ENCODE data around the gene GPS1.

GPS1 gene

DNA sequence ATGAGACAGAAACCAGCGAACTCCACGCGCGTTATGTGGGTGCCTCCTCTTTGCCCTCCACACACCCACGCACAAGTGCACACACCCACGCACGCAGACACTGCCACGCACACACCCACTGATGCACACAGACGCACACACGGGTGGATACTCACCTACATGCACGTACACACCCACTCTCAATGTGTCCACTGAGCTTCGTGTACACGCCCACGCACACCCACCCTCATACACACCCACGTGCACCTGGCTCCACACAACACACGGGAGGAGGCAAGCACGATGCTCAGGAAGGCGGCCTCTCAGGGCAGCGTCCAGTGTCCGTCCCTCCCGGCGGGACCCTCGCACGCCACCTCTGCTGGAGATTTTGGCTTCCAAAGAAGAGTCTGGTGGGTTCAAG is 4.3 kb upstream of the GPS1 start:
- no peak for DNase-seq

DNA sequence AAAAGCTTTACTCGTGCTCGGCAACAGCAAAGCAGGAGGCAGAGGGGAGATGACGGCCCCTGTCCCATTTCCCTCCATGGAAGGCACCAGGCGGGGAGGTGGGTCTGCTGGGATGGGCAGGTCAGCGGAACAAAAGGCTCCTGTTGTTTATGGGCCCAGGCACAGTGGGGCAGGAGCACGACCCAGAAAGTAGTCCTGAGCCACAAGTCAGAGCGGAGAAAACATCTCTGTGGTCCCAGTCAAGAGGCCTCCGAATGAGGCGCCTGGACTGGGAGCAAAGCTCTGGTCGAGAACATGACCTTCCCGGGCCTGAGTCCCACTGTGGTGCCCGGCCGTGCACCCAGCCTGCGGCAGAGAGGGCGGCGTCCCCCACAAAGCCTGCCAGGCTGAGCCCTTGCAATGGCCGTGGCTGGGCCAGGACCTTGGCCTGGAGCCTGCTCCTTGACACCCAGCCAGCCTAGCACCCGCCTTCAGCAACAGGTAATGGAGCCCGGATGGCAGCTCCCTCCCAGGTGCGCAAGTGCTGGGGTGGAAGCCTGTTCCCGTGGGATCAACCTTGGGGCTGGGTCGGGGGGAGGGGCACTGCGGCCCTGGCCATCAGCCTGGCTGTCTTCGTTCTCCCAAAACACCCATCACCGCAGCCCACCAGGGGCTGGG is 3.7 kb upstream of the GPS1 start:
- DNase-seq: no peak

DNA sequence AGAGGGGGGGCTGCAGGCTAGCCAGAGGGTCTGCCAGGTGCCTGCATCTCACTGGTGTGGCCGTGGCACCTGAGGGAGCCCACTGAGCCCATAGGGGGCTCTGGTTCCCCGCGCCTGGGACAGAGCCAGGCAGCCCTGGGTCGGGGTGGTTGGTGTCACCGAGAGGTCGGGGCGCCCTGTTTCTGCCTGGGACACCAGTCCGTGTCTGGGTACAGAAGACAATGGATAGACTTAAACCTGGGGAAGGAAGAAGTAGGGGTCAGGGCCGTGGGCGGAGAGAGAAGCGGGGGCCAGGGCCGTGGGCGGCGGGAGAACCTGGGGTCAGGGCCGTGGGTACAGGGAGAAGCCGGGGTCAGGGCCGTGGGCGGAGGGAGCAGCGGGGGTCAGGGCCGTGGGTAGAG is 3.1 kb upstream of the GPS1 start:
- DNase-seq: no peak

DNA sequence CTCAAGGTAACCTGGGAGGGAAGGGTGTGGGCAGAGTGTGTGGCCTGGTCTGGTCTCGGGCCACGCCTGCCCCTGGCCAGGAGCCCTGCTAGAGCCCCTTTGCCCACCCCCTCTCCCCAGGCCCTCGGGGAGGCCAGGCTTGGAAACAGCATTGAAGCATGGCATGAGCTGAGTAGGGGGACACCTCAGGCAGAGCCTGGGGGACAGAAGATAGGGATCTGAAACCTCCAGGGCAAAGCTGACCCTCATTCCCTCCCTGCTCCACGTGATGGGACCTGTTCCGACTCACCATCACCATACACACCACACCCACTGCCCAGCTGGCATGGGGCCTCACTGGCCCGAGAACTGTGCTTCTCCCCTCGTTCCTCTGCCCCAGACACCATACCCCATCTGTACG is 2.6 kb upstream of the GPS1 start:
- no peak for DNase-seq

DNA sequence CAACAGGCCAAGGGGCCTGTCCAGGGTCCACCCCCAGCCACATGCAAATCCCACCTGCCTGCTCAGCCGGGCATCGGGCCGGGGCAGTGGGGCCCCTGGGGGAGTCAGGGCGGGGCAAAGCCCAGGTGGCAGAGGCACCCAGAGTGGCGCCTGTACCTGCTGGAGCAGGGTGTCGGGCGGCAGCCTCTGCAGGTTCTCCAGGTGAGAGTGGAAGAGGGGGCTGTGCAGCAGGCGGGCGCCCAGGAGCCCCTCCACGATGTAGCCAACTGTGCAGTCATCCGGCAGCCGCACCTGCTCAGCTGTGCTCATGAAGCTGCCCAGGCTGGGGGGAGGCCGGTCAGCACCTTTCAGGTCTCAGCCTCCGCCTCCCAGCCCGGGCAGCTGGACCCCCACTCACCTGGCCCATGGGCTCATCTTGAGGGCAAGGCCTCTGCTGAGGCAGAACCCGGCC is 2.2 kb upstream of the GPS1 start:
- no peak for DNase-seq

DNA sequence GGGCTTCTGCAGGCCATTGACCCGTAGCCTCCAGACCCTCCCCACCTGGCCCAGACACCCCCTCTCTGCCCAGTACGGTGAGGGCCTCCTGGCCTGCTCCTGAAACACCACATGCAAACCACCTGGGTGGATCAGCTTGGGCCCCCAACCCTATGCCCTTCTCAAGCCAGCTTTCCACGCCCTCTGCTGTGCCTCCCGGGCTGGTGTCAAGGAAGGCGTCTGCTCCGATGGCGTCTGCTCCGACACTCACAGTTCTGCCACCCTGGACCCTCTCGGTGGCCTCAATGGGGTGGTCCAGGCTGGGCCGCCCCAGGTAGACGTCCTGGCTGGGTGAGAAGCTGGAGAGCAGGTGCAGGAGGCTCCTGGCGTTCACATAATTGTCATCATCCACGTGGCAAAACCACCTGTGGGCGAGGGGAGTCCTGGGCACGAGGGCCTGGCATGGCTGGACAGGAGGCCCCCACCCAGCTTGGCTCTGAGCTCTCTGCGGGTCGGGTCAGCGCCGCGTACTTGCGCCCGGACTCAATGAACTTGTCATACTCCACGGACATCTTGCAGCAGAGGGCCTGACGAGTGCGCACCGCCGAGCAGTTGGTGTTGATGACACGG is 1.4 kb upstream of the GPS1 start:
- no peak for DNase-seq

DNA sequence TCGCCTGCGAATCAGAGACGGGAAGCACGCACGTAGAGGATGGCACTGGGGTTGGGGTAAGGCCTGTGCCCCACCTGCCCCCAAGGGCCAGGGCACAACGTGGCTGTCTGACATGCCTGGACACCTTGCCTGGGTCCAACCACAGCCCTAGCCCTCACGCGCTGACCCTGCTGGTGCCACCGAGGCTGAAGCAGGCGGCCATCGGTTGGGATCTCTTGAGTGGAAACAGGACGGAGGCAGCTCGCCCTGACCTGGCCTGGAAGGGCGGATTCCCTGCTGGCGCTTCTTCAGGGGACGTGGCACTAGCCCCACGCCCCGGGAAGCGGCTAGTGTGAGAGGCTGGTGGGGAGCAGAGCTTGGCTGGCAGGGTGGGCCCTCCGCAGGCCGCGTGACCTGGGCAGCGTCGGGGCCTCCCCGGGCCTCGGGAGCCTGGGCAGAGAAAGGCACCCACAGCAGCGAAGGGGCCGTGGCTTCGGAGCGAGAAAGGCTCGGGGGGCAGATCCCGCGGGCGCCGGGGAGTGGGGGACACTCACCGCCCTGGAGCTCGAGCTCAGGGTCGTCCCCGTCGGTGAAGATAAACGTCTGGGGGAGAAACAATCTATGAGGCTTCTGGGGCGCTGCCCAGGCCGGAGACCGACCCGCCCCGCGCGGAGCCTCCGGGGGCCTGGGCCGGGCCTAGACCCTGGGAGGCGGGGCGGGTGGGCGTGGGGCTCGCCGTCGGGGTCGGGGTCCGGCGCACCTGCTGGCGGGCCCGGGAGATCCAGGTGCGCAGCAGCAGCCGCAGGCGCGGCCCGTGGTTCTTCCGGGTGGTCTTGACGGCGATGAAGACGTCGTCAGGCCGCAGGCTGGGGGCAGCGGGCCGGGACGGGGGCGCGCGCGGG is 697 bp upstream of the GPS1 start:
- no peak for DNase-seq

DNA sequence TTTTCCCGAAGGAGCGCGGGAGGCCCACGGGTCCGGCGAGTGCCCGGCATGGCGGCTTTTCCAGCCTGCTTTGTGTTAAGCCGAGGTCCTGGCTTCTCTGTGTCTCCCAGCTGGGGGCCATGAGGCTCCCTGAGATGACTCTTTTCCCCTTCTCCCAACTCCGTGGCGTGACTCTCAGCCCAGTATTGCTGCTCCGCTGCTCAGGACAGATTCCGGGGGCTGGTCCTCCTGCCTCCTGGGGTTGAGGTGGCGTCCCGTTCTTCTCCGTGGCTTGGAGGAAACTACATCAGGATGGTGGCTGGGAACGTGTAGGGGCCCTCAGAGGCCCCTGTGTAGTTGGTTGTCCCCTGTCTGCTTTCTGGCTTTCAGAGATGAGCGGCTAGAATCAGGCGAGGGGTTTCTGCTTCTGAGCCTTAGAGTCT is 951 bp downstream of the GPS1 start:
- DNase-seq: no peak

DNA sequence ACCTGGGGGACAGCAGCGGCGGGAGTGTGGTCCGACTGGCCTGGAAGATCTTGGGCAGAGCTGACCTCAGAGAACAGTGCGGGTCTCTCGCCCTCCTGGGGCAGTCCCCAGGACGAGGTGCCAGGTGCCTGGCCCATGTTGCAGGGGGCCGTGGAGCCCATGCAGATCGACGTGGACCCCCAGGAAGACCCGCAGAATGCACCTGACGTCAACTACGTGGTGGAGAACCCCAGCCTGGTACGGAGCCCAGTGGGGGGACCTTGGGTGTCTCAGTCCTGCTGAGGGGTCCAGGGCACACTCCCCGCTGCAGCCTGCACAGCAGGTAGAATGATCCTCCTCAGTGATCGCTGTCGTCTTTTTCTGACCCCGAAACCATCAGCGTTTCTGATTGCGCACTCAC is 1.4 kb downstream of the GPS1 start:
- no peak for DNase-seq

DNA sequence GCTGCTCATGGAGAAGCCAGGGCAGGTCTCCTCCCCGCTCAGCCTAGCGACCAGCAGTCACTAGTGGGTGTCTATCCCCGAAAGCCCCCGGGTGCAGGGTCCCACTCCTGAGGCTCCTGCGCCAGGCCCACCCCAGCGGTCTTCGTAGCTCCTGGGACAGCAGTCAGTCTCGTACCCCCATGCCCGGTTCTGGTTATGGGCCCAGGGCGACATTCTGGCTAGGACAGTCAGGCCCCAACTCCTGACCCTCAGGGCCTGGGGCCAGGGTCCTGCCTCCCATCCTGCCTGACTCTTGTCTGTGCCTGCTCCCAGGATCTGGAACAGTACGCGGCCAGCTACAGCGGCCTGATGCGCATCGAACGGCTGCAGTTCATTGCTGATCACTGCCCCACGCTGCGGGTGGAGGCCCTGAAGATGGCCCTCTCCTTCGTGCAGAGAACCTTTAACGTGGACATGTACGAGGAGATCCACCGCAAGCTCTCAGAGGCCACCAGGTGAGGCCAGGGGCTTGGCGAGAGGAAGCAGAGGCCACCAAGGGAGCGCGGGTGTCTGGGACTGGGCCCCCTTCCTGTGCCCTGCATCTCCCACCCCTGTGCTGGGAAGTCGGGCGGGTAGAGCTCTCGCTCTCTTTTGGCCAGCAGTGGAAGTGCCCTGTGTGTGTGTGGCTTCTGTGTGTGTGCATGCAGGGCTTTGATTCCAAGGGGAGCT is 2.0 kb downstream of the GPS1 start:
- no peak for DNase-seq

DNA sequence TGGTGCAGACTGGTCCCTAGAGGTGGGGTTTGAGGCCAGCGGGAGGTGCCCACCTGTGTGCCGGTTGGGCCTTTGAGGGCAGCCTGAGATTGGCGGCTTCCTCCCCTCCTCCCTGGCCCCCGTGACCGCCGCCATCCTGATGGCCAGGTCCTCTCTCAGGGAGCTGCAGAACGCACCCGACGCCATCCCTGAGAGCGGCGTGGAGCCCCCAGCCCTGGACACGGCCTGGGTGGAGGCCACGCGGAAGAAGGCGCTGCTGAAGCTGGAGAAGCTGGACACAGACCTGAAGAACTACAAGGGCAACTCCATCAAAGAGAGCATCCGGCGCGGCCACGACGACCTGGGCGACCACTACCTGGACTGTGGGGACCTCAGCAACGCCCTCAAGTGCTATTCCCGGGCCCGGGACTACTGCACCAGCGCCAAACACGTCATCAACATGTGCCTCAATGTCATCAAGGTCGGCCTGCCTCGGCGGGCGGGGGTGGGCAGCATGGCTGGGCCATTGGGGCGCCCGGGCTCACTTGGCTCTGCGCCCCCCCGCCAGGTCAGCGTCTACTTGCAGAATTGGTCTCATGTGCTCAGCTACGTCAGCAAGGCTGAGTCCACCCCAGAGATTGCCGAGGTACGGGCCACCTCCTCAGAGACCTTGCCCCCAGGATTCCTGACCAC is 2.8 kb downstream of the GPS1 start:
- no peak for DNase-seq

DNA sequence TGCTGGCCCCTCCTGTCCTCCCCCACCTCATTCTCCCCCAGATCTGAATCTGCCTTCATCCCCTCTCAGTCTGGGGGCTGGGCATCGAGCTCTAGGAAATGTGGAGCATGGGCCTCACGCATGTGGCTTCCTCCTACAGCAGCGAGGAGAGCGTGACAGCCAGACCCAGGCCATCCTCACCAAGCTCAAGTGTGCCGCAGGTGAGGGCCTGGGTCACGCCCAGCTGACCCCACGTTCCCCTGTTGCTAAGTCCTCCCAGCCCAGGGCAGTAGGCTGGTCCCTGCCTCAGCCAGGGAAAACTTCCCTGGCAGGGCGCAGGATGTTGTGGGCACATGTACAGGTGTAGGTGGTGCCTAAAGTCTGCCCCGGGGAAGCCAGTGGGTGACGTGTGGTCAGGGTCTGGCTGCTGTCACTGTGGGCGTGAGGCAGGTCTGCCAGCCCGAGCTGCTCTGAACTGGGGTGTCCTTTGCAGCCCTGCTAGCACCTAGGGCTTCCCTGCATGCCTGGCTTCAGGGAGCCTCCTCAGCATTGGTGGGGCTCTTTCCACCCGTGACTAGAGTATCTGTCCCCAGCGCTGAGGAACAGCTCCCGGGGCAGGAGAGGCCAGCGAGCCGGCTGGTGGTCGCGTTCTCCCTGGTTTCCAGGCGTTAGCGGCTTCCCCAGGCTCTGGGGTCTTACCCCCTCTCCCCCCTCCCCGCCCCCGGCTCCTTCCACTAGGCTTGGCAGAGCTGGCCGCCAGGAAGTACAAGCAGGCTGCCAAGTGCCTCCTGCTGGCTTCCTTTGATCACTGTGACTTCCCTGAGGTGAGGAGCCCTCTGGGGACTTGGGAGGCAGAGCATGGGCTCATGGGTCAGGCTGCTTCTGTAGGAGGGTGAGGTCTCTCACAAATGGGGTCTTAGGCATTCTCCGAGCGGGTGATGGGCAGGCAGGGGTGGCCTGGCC is 3.6 kb downstream of the GPS1 start:
- no peak for DNase-seq

DNA sequence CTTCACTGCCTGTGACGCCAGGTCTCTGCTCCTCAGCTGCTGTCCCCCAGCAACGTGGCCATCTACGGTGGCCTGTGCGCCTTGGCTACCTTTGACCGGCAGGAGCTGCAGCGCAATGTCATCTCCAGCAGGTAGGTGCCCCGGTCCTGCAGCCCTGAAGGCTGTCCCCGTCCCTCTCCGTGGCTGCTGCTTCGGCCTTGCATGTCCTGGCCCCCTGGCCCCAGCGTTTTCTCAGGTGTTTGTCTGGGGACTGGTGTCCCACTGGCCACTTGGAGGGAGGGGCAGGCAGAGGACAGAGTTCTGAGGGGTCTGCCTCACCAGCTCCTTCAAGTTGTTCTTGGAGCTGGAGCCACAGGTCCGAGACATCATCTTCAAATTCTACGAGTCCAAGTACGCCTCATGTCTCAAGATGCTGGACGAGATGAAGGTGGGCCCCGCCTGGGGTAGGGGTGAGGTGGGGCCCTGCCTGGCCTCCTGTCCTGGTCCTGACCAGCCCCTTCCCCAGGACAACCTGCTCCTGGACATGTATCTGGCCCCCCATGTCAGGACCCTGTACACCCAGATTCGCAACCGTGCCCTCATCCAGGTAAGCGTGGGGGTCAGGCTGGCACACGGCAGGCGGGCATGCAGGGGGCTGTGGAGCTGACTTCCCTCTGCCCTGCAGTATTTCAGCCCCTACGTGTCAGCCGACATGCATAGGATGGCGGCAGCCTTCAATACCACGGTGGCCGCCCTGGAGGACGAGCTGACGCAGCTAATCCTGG is 4.4 kb downstream of the GPS1 start:
- DNase-seq: no peak

DNA sequence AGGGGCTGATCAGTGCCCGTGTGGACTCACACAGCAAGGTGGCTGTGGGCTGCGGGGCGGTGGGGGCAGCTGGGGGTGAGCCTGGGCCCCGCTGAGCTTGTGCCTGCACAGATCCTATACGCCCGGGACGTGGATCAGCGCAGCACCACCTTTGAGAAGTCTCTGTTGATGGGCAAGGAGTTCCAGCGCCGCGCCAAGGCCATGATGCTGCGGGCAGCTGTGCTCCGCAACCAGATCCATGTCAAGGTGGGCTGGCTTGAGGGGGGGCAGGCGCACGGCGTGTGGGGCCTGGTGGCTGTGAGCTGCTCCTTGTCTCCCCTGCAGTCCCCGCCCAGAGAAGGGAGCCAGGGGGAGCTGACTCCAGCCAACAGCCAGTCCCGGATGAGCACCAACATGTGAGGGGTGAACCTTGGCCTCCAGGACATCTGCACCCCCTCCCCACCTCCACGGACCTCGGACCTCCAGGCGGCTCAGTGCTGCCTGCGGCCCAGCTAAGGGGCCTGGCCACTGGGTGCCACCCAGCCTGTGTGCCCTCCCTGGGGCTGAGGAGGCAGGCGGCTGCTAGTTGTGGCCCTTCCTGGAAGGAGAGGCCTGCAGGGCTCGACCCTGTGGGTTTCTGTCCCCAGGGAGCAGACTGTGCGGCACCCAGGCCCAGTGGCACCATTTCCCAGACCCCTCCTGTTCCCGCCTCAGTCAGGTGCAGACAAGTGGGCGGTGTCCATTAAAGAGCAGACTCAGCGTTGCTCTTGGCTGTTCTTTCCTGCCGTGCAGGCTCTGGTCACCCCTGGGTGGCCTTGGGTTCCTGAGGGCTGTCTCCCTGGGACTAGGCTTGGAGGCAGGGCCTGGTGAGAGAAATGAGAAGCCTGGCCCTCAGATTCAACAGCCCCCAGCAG is 5.3 kb downstream of the GPS1 start:
- no peak for DNase-seq

DNA sequence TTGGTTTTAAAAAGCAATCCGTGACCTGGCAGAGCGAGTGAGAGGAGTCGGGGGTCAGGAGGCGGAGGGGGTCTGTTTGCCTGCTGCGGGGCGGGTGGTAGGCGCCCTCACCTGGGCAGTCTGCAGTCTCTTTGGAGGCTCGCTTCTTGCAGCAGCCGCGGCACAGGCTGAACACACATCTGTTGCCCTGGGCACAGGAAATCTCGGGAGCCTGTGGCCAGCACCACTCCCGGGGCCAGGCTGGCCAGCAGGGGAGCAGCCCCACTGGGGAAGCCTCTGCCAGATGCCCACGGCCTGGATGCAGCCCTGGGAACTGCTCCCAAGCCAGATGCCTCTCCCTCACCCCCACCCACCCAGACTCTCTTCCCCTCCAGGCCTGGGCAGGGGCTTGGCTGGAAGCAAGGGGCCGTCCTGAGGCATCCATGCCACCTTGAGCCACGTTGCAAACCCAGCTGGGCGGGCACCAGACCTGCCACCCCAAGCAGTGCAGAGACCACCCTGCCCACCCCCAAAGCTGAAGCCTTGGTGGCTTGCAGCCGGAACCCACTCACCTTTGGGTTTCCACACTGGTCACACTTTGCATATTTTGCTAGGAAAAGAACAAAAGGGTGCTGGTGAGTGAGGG is 6.6 kb downstream of the GPS1 start:
- no peak for DNase-seq

DNA sequence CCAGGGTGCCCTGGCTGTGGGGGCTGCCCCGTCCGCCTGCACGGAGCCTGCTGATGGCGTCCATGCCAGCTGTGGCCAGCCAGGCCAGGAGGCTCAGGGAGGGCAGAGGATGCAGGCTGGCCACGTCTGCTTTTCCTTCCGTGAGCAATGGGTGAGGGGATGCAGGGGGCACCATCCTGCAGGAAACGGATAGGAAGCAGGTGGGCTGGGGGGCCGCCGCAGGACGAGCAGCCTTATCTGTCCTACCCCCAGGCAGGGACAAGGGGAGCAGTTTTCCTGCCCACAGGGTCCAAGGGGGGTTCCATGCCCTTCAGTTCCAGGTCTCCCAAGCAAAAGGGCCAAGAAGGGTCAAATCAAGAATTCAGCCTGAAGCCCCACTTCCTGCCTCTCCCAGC is 7.2 kb downstream of the GPS1 start:
- no peak for DNase-seq

DNA sequence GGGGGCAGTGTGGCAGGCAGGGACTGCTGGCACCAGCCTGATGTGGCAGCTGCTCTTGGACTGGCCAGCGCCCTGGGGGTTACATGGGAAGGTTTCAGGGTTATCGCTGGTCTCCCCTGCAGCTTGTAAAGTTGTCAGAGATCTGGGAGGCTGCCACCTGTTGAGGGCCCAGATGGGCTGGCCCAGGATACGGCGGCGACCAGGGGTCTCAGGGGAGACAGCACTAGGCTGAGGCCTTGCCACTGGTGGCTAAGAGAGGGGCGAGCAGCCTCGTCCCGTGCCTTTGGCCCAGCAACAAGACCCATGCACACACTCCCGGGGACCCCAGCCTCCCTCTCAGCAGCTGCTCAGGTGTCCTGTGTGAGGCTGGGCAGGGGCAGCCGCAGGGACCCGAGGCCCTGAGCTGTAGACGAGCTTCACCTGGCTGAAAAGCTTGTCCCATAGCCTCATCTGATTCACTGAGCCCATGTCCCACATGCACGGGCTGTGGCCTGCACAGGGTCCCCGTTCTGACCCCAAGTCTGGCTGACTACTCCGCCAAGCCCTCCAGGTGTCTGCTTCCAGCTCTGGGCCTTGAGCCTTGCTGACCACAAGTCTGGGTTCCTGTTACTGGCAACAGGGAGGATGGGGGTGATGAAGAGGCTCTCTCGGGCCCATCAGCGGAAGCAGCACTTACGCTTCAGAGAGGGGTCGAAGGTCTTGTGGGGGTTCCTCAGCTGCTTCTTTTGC is 7.7 kb downstream of the GPS1 start:
- DNase-seq: no peak

DNA sequence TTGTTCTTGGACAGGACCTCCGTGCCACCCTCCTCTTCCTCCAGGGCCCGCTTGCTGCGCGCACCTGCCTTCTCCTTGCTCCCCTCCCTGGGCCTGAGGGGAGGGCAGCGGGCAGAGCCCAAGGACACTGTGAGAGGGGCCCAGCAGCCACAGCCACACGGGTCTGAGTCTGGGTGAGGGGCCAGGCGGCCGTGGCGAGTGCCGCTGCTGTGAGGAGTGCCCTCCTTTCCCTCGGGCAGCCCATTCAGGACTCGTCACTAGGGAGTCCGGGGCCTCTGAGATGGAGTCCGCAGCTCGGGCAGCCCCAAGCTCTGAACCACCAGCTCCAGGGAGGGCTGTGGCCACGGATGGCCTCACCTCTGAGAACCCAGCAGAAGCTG is 8.3 kb downstream of the GPS1 start:
- DNase-seq: no peak

DNA sequence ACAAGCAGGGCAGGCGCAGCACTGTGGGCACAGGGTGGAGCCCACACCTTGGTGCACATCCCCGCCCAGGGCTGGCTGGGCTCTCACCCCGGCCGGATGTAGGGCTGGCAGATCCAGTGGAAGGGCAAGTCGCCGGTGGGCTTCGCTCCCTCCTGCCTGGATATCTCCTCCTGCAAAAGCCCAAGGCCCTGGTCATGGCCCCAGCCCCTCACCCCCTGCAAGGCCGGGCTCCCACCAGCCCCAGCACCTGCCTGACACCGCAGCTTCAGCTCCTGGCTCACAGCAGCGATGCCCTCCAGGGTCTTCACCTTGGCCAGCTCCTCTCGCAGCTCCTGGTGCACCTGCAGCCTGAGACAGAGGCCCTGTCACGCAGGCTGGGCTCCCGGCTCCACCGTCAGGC is 8.9 kb downstream of the GPS1 start:
- no peak for DNase-seq
